Stomach (tissue), 9 donors: ENCODE data around the gene JUNB. TPM values are rescaled to one million over a fixed set of nuclear protein-coding genes. Genes with fewer than 3 reads are reported as not detected.

Source experiments
- DNase-seq, 2 donors: peaks; one replicate each; pipeline versions ENCODE4 v3.0.0 to v3.0.0-alpha.2; 2013 to 2019
- H3K27ac ChIP-seq, 5 donors: fragments of 200-600 bp in 4 of 5; sonication (generic) in 4 of 5; one replicate each; pipeline ENCODE4 v1.5.1; 2013 to 2019; ENCODE audit warnings: mild to moderate bottlenecking in 1 of 5, moderate library complexity in 1 of 5
- H3K27me3 ChIP-seq, 3 donors: fragments of 200-600 bp; sonication (generic); one replicate each; pipeline ENCODE4 v1.5.1; 2017 to 2019; ENCODE audit warnings: mixed run types in 1 of 3
- H3K36me3 ChIP-seq, 4 donors: fragments of 200-600 bp; sonication (generic); 1 replicate in 3 of 4; 2 replicates in 1 of 4; pipeline ENCODE4 v1.5.1; 2016 to 2019
- H3K4me1 ChIP-seq, 4 donors: fragments of 200-600 bp; sonication (generic); one replicate each; pipeline ENCODE4 v1.5.1; 2016 to 2019
- H3K4me3 ChIP-seq, 4 donors: fragments of 200-600 bp; sonication (generic) in 3 of 4; one replicate each; pipeline ENCODE4 v1.5.1; 2016 to 2019; ENCODE audit warnings: mild to moderate bottlenecking in 1 of 4
- H3K9me3 ChIP-seq, 4 donors: fragments of 200-600 bp; sonication (generic); one replicate each; pipeline ENCODE4 v1.5.1; 2016 to 2019
- CTCF ChIP-seq, 7 experiments: fragments of 450-650 bp in 4 of 7; fragments of 200-600 bp in 3 of 7; sonication (generic) in 3 of 7; IDR thresholded peaks; one replicate each; pipeline ENCODE4 v1.5.1; 2016 to 2019; ENCODE audit warnings: antibody characterized with exemption in 7 of 7, control low read depth in 2 of 7, mild to moderate bottlenecking in 1 of 7
- EP300 ChIP-seq: sonication (generic); formaldehyde crosslinking; IDR thresholded peaks from one replicate; pipeline ENCODE4 v1.6.1; 2017; ENCODE audit warnings: antibody characterized with exemption
- POLR2A ChIP-seq, 4 donors: fragments of 450-650 bp; IDR thresholded peaks; one replicate each; pipeline ENCODE4 v1.6.1; 2016; ENCODE audit warnings: antibody characterized with exemption in 4 of 4, control low read depth in 2 of 4, mild to moderate bottlenecking in 1 of 4, moderate library complexity in 1 of 4
- POLR2AphosphoS5 ChIP-seq, 3 donors: sonication (generic); formaldehyde crosslinking; IDR thresholded peaks; one replicate each; pipeline ENCODE4 v1.6.1; 2016; ENCODE audit warnings: antibody characterized with exemption in 3 of 3
- WGBS, 5 donors: extraction: QIAGEN DNeasy Blood & Tissue Kit in 3 of 5; methylation state at CpG; one replicate each; pipeline versions ENCODE4 v1.1.5 to v1.1.7; 2013 to 2018; 5-methylcytosine and 5-hydroxymethylcytosine counted together
- intact Hi-C: fragments of 100-400 bp; cut with DNase I; formaldehyde crosslinking; loops from one replicate; pipeline ENCODE4 v1.15.1; 2023; ENCODE audit warnings: low total_unique reads
- polyA plus RNA-seq, 3 donors: library from polyadenylated mRNA; stranded (reverse); fragments of 200-250 nt; gene quantifications; one replicate each; pipeline ENCODE4 v1.2.3, GENCODE V29; 2013
- total RNA-seq, 5 donors: library from RNA; depleted of rRNA; stranded (reverse); fragments of >200 nt; gene quantifications; one replicate each; pipeline versions ENCODE4 v1.1.0 to v1.2.3, GENCODE V29; 2014 to 2016
- donor health status: healthy with polysubstance abuse.
- donor health status: Bipolar disorder and iron deficiency.
- donor health status: healthy.

The JUNB gene
- total and polyA plus RNA-seq, 8 donors = 128 to 625 (median 205) TPM

DNA sequence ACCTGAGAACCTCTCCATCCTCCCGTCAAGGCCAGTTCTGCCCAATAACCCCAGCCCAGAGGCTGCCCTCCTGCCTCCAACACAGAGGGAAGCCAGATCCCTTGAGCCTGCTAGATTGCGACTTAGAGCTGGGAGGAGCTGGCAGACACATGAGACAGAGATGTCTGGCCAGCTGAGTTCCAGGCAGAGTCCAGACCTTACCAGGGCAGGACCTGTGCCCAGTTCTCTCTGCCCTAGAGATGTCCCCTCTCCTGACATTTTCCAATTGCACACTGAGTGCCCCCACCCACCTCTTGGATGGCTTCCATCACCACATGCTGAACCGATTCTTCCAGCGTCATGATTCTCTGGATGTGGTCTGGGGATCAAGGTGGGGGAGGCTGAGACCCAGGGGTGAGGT, 19.0 kb upstream of the JUNB start:
- TF ChIP-seq EP300 (no peak), POLR2A (IDR thresholded peaks at IDR 0.05) (no peak)
- Histone ChIP-seq H3K4me3 (no peak overlapping the region), H3K4me1 (peaks cover 3 to 39% (median 32%) of the 10 kb centered on the region in 4 donors), H3K27ac (no peak overlapping the region), H3K27me3 (no peaks in the 10 kb centered on the region), H3K36me3 (peaks cover 0 to 37% (median 27%) of the 10 kb centered on the region in 4 donors), H3K9me3 (no peaks in the 10 kb centered on the region)
- 62 to 75% (median 65%) methylated on average over 4 of the region's 4 CpGs for WGBS, 5 donors
- DNase-seq = no peak
- intact Hi-C loops = no loop called here

DNA sequence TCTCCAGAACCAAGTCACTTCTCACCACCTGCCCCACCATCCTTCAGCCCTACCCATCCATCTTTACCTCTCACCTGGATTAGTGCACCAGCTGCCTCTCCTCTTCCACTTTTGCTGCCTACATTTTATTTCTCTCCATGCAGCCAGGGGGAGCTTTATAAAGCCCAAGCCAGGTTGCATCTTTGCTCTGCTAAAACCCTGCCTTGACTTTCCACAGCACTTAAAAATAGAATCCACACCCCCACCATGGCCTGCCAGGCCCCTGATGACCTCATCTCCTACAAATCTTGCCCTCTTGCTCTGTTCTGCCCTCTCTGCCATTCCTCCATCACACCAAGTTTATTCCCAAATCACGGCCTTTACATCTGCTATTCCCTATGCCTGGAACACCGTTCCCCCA, 17.7 kb upstream of the JUNB start:
- Histone ChIP-seq H3K36me3 (peaks cover 0 to 29% (median 19%) of the 10 kb centered on the region in 4 donors), H3K9me3 (no peaks in the 10 kb centered on the region), H3K27ac (no peak overlapping the region), H3K27me3 (no peaks in the 10 kb centered on the region), H3K4me1 (peaks cover 10 to 47% (median 44%) of the 10 kb centered on the region in 4 donors), H3K4me3 (no peak overlapping the region)
- WGBS, 5 donors = 87 to 100% (median 90%) methylated on average over 2 of the region's 2 CpGs
- DNase-seq = peak in 1 of 2 donors; percentile 34
- intact Hi-C loops = no loop called here
- TF ChIP-seq CTCF (IDR thresholded peaks at IDR 0.05) (no peak), POLR2A (IDR thresholded peaks at IDR 0.05) (no peak), EP300 (no peak), POLR2AphosphoS5 (IDR thresholded peaks at IDR 0.05) (no peak)

DNA sequence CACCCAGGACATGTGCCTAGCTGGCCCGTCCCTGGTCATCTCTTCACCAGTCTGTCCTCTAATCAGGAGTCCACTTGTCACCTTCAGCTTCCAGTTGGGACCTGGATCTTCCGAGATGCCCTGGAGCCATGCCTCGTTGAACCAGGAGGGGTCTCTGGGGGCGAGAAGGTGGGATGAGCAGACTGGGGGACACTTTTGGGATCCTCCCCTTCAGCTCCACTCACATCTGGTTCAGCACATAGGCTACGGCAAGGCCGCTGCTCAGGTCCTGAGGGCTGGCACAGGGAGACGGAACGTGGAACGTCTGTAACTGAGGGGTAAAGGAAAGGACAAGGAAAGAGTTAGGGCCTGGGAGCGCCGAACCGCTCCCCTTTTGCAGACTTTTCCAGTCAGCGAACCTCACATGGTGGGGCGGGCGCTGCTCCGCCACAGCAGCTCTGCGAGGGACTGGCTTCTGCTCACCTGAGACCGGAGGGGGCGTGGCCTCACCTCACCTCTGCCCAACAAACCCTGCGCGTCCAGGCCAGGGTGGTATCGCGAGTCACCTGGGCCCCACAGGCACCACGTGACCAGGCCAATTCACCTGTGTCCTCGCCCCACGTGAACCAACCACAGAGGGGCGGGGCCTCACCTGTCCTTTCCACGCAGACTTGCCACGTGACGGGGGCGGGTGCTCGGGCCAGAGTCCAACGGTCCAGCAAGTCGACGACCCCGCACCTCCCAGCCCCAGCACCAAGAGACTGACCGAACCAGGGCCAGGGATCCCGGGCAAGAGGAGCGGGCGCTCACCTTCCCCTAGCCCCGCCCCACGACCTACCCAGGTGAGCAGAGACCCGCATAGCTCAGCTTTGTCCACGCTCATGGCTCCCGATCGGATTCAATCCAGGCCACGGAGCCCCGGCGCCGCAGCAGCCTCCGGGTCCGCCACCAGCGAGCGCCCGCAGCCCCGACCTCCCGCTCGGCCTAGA, 16.4 kb upstream of the JUNB start, which contains the start of gene HOOK2:
TSS of gene HOOK2 (minus strand) at position 965 of the 968 bp plus-strand sequence. CDS start at position 862, 103 bp downstream.
- DNase-seq = peak; percentile 98 to 99
- Histone ChIP-seq H3K36me3 (peaks cover 0 to 21% (median 15%) of the 10 kb centered on the region in 4 donors), H3K4me1 (peaks cover 19 to 56% (median 53%) of the 10 kb centered on the region in 4 donors), H3K9me3 (no peaks in the 10 kb centered on the region), H3K27ac (peak within 1 kb of the TSS; percentile 92 to 100 (median 93)), H3K4me3 (peak within 1 kb of the TSS; percentile 58 to 71 (median 64)), H3K27me3 (no peaks in the 10 kb centered on the region)
- WGBS, 5 donors = 9 to 19% (median 15%) methylated on average over 31 to 58 of the region's 58 CpGs
- intact Hi-C loops = no loop called here
- TF ChIP-seq CTCF (IDR thresholded peaks at IDR 0.05) (peak in 1 of 7 experiments; percentile 16), EP300 (no peak), POLR2AphosphoS5 (IDR thresholded peaks at IDR 0.05) (peak in 2 of 3 donors; percentile 61 to 94), POLR2A (IDR thresholded peaks at IDR 0.05) (peak in 1 of 4 donors; percentile 17)

DNA sequence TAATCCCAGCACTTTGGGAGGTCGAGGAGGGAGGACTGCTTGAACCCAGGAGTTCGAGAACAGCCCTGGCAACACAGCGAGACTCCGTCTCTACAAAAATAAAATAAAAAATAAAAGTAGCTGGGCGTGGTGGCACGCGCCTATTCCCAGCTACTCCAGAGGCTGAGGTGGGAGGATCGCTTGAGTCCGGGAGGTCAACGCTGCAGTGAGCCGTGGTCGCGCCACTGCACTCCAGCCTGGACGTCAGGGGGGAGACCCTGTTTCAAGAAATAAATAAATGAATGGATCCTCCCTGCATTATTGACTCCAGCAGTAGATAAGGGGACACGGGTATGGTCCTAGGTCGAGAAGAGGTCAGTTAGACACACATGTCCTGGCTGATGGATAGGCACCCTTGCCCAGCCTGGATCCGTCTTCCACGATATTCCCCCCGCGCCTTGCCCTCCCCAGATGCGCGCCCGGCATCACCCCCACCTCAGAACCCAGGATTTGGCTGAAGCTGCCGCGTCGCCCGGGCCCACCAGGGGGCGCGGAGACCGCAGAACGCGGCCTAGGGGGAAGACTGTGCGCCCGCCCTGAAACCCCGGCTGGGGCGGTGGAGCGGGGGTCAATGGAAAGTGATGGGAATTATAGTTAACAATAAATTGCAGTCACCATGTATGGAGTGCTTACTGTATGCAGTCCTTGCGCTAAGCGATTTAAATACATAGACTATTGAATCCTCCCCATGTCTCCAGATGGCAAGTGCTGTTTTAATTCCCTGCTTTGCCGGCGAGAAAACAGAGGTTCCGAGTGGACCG, 13.9 kb upstream of the JUNB start:
- Histone ChIP-seq H3K4me3 (peak overlapping the region; percentile 57 to 68 (median 66)), H3K4me1 (peaks cover 20 to 75% (median 57%) of the 10 kb centered on the region in 4 donors), H3K27me3 (no peaks in the 10 kb centered on the region), H3K27ac (peak overlapping the region; percentile 95 to 100 (median 96)), H3K36me3 (peaks cover 0 to 5% (median 0%) of the 10 kb centered on the region in 4 donors), H3K9me3 (no peaks in the 10 kb centered on the region)
- intact Hi-C loops = no loop called here
- TF ChIP-seq POLR2A (IDR thresholded peaks at IDR 0.05) = no peak
- no peak for TF ChIP-seq EP300
- TF ChIP-seq POLR2AphosphoS5 (IDR thresholded peaks at IDR 0.05) = peak in 2 of 3 donors; percentile 52 to 83
- TF ChIP-seq CTCF (IDR thresholded peaks at IDR 0.05) = peak in 5 of 7 experiments; percentile 88 to 97 (median 96)
- DNase-seq = peak; percentile 81 to 93
- WGBS, 5 donors = 5 to 8% (median 7%) methylated on average over 43 of the region's 43 CpGs
